Endothelial cell of umbilical vein (primary cell): Measurements from ENCODE around the gene SMOC1. TPM values are rescaled to one million over a fixed set of nuclear protein-coding genes. Genes with fewer than 3 reads are reported as not detected.

ENCODE experiments used
- BruUV-seq: library from RNA; stranded (reverse); fragments of 400-500 nt; replicated peaks from 2 replicates; lab custom pipeline; 2021; lab: Mats Ljungman, UMichigan
- CTCF ChIA-PET: fragments of 300-600, 350-600 bp; sonication (Branson Sonifier 250); formaldehyde crosslinking; loops from one replicate; lab custom pipeline; 2021; ENCODE audit warnings: antibody characterized with exemption, inconsistent platforms; lab: Charles Lee
- POLR2A ChIA-PET: fragments of 300-600, 350-600 bp; sonication (Branson Sonifier 250); formaldehyde crosslinking; loops from one replicate; lab custom pipeline; 2021; ENCODE audit warnings: antibody characterized with exemption, inconsistent platforms; lab: Charles Lee
- DNase-seq: peaks from one replicate; pipeline ENCODE4 v3.0.0-alpha.2; 2011; ENCODE audit warnings: low read depth, low spot score
- FAIRE-seq: peaks from 2 replicates; lab custom pipeline; 2011; peaks lifted over from hg19 to GRCh38; lab: Jason Lieb, UNC
- H2AFZ ChIP-seq: 2 replicates; pipeline ENCODE4 v1.6.0; 2012; ENCODE audit warnings: low read depth, low read length, control low read depth, inconsistent platforms
- H3K27ac ChIP-seq: 2 replicates; pipeline ENCODE4 v1.5.1; 2011; ENCODE audit warnings: low read depth, mild to moderate bottlenecking, control low read depth, low read length, moderate library complexity; ENCODE audit not compliant: insufficient read depth
- H3K27me3 ChIP-seq, 2 experiments: 2 replicates each; pipeline versions ENCODE4 v1.6.0 to v1.6.1; 2011; ENCODE audit warnings: low read length in 2 of 2, mixed read lengths in 1 of 2; ENCODE audit not compliant: control insufficient read depth in 2 of 2, insufficient read depth in 2 of 2
- H3K36me3 ChIP-seq, 2 experiments: 2 replicates in 1 of 2; 3 replicates in 1 of 2; pipeline ENCODE4 v1.5.1; 2011; ENCODE audit warnings: low read length in 2 of 2, mild to moderate bottlenecking in 1 of 2, moderate library complexity in 1 of 2; ENCODE audit not compliant: control insufficient read depth in 2 of 2, insufficient read depth in 2 of 2; ENCODE audit errors: extremely low read depth in 1 of 2
- H3K4me1 ChIP-seq: 3 replicates; pipeline ENCODE4 v1.5.1; 2011; ENCODE audit warnings: mild to moderate bottlenecking, low read length; ENCODE audit not compliant: control insufficient read depth, insufficient read depth; ENCODE audit errors: extremely low read depth
- H3K4me2 ChIP-seq: 2 replicates; pipeline ENCODE4 v1.6.1; 2011; ENCODE audit warnings: low read length, control low read depth, mixed read lengths; ENCODE audit not compliant: insufficient read depth
- H3K4me3 ChIP-seq, 3 experiments: fragments of 200-600 bp in 1 of 3; sonication (generic), shearing (Covaris generic) in 1 of 3; replicated peaks in 1 of 3; 2 replicates each; pipeline ENCODE4 v1.5.1; 2011 to 2016; ENCODE audit warnings: control low read depth in 3 of 3, low read length in 3 of 3, mild to moderate bottlenecking in 2 of 3, inconsistent platforms in 1 of 3, low read depth in 1 of 3, moderate library complexity in 1 of 3; ENCODE audit not compliant: insufficient read depth in 1 of 3
- H3K79me2 ChIP-seq: 2 replicates; pipeline ENCODE4 v1.6.0; 2012; ENCODE audit warnings: low read length, inconsistent platforms; ENCODE audit not compliant: control insufficient read depth, insufficient read depth
- H3K9ac ChIP-seq: replicated peaks from 2 replicates; pipeline ENCODE3; 2011; ENCODE audit warnings: low read length, control low read depth; ENCODE audit not compliant: insufficient read depth; ENCODE audit errors: extremely low read depth
- H3K9me1 ChIP-seq: replicated peaks from 3 replicates; pipeline ENCODE4 v1.6.0; 2011; ENCODE audit warnings: mild to moderate bottlenecking, low read length; ENCODE audit not compliant: control insufficient read depth, insufficient read depth; ENCODE audit errors: extremely low read depth
- H3K9me3 ChIP-seq: replicated peaks from 2 replicates; pipeline ENCODE4 v1.5.1; 2012; ENCODE audit warnings: low read length, inconsistent platforms; ENCODE audit not compliant: control insufficient read depth, insufficient read depth
- H4K20me1 ChIP-seq: replicated peaks from 2 replicates; pipeline ENCODE3; 2011; ENCODE audit warnings: mild to moderate bottlenecking, low read length; ENCODE audit not compliant: control insufficient read depth, insufficient read depth; ENCODE audit errors: extremely low read depth
- CTCF ChIP-seq, 2 donors: IDR thresholded peaks; 1 replicate in 1 of 2; 2 replicates in 1 of 2; pipeline ENCODE4 v1.5.1; 2011; ENCODE audit warnings: low read length in 2 of 2, mild to moderate bottlenecking in 2 of 2, moderate library complexity in 2 of 2, control low read depth in 1 of 2, inconsistent platforms in 1 of 2, low read depth in 1 of 2; ENCODE audit not compliant: insufficient read depth in 1 of 2; ENCODE audit errors: extremely low read depth in 1 of 2
- EZH2 ChIP-seq: IDR thresholded peaks from 2 replicates; pipeline ENCODE4 v1.6.1; 2012; ENCODE audit warnings: borderline replicate concordance, low read depth, mild to moderate bottlenecking, moderate library complexity, low read length, inconsistent platforms; ENCODE audit not compliant: severe bottlenecking
- FOS ChIP-seq: IDR thresholded peaks from 2 replicates; pipeline ENCODE4 v1.6.1; 2011; ENCODE audit warnings: mild to moderate bottlenecking, low read length, moderate library complexity, borderline replicate concordance; ENCODE audit not compliant: insufficient read depth
- GATA2 ChIP-seq: IDR thresholded peaks from 2 replicates; pipeline ENCODE4 v1.7.0; 2011; ENCODE audit warnings: low read depth, mild to moderate bottlenecking, moderate library complexity, mixed read lengths, low read length; ENCODE audit not compliant: insufficient read length, insufficient read depth
- JUN ChIP-seq: IDR thresholded peaks from 2 replicates; pipeline ENCODE4 v1.6.1; 2011; ENCODE audit warnings: borderline replicate concordance, low read depth; ENCODE audit not compliant: insufficient read length, insufficient read depth
- MAX ChIP-seq: IDR thresholded peaks from 2 replicates; pipeline ENCODE4 v1.6.1; 2011; ENCODE audit not compliant: insufficient read depth, insufficient read length
- MYC ChIP-seq: IDR thresholded peaks from one replicate; pipeline ENCODE4 v1.6.1; 2011; ENCODE audit warnings: mild to moderate bottlenecking, low read depth, low read length
- POLR2A ChIP-seq: IDR thresholded peaks from 2 replicates; pipeline ENCODE4 v1.6.1; 2012; ENCODE audit warnings: low read depth, mild to moderate bottlenecking, control low read depth, low read length
- POLR2AphosphoS5 ChIP-seq: IDR thresholded peaks from 2 replicates; pipeline ENCODE4 v1.6.1; 2012; ENCODE audit warnings: low read depth, mild to moderate bottlenecking, control low read depth, low read length, moderate library complexity; ENCODE audit not compliant: insufficient read depth
- dilution Hi-C: fragments of 300-500 bp; cut with MboI; formaldehyde crosslinking; loops from one replicate; pipeline ENCODE4 v1.15.0; 2019; ENCODE audit warnings: low sequenced_read_pairs; ENCODE audit not compliant: extremely low pct_ligation_motif_present
- intact Hi-C: fragments of 100-400 bp; cut with micrococcal nuclease; formaldehyde crosslinking; loops from one replicate; pipeline ENCODE4 v1.10.0; 2022
- polyA plus RNA-seq, 4 experiments: library from polyadenylated mRNA; depleted of rRNA in 3 of 4; stranded (reverse) in 3 of 4; unstranded in 1 of 4; fragments of >200 nt; gene quantifications; 2 replicates each; pipeline versions ENCODE4 v1.2.1 to v1.2.3, GENCODE V29; 2011 to 2012; ENCODE audit warnings: missing spikeins in 1 of 4
- total RNA-seq: library from RNA; stranded (reverse); gene quantifications from 2 replicates; pipeline ENCODE4 v1.2.3, GENCODE V29; 2021

The SMOC1 gene
- total and polyA plus RNA-seq, 2 donors (not counting 3 experiments of a cell fraction or from before 2014, with no cell fraction given) = 0.97 to 1.1 TPM

GRCh38 chr14:69945347-69945746 lies 66.1 kb downstream of the SMOC1 start:
- Histone ChIP-seq H3K27ac (no peak overlapping the region), H3K9me1 (no peaks in the 10 kb centered on the region), H4K20me1 (no peaks in the 10 kb centered on the region), H3K36me3 (no peaks in the 10 kb centered on the region), H3K4me1 (no peaks in the 10 kb centered on the region), H2AFZ (no peak overlapping the region), H3K79me2 (no peaks in the 10 kb centered on the region), H3K4me3 (no peak overlapping the region), H3K27me3 (no peaks in the 10 kb centered on the region), H3K9ac (no peak overlapping the region), H3K4me2 (no peak overlapping the region), H3K9me3 (no peaks in the 10 kb centered on the region)
- BruUV-seq = no TSS peak
- no peak for DNase-seq
- ChIA-PET CTCF (no interaction called here), POLR2A (no interaction called here)
- TF ChIP-seq GATA2 (no peak), EZH2 (no peak), MYC (no peak), MAX (no peak), JUN (no peak), FOS (no peak), POLR2A (no peak), CTCF (IDR thresholded peaks at IDR 0.05; ENCODE audit: extremely low read depth in 1 of 2, insufficient read depth in 1 of 2, low read depth in 1 of 2, low read length in 2 of 2) (no peak), POLR2AphosphoS5 (no peak)
- no peak for FAIRE-seq
- dilution Hi-C loops (no loop called here), intact Hi-C loops (no loop called here)
